OCI-LY3 (cell line): ENCODE measurements around the gene NOP14.

Source experiments
- CTCF ChIP-seq: fragments of 200-600, 300-600 bp; sonication (generic); IDR thresholded peaks from 2 replicates; pipeline ENCODE4 v1.5.1; 2014; ENCODE audit warnings: antibody characterized with exemption, low read length, low read depth
- EZH2phosphoT487 ChIP-seq: fragments of 200-600 bp; shearing (Covaris generic); IDR thresholded peaks from 2 replicates; pipeline ENCODE4 v1.6.1; 2018; ENCODE audit warnings: antibody characterized with exemption, mixed run types, low read depth

- TF ChIP-seq CTCF (no peak), EZH2phosphoT487 (no peak)
Observed at GRCh38 chr4:2950221-2950989, 12.8 kb downstream of the NOP14 start.
